Measurements from ENCODE around the gene RABGAP1L.

RABGAP1L gene

DNA sequence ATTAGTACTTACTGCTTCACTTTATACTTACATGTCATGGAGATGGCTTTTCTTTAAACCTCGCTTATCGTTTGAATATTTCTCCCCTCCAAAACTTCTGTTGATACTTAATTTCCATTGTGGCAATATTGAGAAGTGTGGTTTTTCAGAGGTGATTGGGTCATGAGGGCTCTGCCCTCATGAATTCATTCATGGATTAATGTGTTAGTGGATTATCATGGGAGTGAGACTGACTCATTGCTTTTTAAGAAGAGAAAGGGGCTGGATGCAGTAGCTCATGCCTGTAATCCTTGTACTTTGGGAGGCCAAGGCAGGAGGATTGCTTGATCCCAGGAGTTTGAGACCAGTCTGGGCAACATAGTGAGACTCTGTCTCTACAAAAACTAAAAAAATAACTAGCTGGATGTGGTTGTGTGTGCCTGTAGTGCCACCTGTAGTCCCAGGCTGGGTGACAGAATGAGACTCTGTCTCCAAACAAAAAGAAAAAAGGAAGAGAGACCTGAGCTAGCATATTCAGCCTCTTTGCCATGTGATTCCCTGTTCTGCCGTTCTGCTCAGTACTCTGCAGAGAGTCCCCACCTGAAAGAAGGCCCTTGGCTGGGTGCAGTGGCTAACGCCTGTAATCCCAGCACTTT lies 30.2 kb downstream of the RABGAP1L start:
- TF ChIP-seq, protein P1, sequence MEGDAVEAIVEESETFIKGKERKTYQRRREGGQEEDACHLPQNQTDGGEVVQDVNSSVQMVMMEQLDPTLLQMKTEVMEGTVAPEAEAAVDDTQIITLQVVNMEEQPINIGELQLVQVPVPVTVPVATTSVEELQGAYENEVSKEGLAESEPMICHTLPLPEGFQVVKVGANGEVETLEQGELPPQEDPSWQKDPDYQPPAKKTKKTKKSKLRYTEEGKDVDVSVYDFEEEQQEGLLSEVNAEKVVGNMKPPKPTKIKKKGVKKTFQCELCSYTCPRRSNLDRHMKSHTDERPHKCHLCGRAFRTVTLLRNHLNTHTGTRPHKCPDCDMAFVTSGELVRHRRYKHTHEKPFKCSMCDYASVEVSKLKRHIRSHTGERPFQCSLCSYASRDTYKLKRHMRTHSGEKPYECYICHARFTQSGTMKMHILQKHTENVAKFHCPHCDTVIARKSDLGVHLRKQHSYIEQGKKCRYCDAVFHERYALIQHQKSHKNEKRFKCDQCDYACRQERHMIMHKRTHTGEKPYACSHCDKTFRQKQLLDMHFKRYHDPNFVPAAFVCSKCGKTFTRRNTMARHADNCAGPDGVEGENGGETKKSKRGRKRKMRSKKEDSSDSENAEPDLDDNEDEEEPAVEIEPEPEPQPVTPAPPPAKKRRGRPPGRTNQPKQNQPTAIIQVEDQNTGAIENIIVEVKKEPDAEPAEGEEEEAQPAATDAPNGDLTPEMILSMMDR (IDR thresholded peaks at IDR 0.05) = no peak
- no peak overlapping the region for H3K4me3 ChIP-seq
- no peak overlapping the region for H3K27ac ChIP-seq
- no peak for DNase-seq (ENCODE audit: low spot score)

DNA sequence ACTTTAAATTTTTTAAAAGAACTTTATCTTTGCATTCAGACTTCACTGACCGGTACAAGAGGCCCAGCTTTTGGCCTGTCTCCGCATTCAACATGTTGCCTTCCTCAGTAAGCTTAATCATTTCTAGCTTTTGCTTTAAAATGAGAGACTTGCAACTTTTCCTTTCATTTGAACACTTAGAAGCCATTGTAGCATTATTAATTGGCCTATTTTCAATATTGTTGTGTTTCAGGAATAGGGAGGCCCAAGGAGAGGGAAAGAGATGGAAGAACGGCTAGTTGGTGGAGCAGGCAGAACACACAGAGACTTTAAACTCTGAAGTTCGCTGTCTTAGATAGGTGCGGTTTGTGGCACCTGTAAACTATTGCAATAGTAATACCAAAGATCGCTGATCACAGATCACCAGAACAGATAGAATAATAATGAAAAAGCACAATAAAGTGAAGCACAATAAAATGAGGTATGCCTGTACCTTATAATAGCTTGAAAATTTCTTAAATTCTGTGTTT lies 31.4 kb downstream of the RABGAP1L start:
- H3K27ac ChIP-seq = no peak overlapping the region
- H3K4me3 ChIP-seq = no peak overlapping the region
- no peak for DNase-seq (ENCODE audit: low spot score)

DNA sequence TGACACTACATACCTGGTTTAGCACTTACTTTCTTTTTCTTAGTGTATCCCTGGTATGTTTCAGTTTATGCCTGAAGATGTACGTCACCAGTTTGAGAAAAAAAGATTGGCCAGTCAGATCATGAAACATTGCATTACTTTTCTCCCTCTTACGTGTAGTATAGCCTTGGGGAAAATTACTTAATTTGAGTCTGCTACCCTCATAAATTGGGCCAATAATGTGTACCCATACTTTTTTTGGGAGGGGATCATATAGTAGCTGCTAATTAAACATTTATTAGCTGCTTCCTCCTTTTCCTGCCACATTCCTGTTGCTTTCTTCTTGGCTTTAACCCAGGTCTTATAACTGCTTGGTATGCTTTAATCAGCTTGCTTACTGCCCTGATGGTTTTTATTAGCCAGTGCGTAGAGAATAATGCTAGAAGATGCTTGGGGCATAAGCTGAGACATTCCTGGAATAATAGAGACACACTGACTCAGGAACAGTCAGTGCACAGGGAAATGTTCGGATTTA lies 32.1 kb downstream of the RABGAP1L start:
- TF ChIP-seq, protein P1 (IDR thresholded peaks at IDR 0.05) = no peak
- Histone ChIP-seq H3K27ac (no peak overlapping the region), H3K4me3 (no peak overlapping the region)
- no peak for DNase-seq (ENCODE audit: low spot score)

More for the DNA sequence above, 31.4 kb downstream of the RABGAP1L start:
- TF ChIP-seq, protein P1 (IDR thresholded peaks at IDR 0.05) = no peak

DNA sequence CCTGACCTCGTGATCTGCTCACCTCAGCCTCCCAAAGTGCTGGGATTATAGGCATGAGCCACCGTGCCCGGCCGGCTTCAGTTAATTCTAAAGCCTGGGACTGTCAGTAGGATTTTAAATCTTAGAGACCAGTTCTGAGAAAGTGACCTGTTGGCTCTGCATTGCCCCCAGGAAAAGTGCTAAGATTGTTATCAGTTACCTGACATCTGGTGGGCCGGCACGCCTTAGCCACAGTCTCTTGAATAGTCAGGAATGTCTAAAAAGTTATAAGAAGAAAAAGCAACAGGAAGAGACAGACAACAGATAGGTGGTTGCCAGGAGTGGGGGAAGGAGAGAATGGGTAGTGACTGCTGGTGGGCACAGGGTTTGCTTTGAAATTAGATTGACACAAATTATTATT lies 35.1 kb downstream of the RABGAP1L start:
- TF ChIP-seq, protein P1 (IDR thresholded peaks at IDR 0.05) = no peak
- Histone ChIP-seq H3K27ac (no peak overlapping the region), H3K4me3 (no peak overlapping the region)
- DNase-seq (ENCODE audit: low spot score) = no peak

DNA sequence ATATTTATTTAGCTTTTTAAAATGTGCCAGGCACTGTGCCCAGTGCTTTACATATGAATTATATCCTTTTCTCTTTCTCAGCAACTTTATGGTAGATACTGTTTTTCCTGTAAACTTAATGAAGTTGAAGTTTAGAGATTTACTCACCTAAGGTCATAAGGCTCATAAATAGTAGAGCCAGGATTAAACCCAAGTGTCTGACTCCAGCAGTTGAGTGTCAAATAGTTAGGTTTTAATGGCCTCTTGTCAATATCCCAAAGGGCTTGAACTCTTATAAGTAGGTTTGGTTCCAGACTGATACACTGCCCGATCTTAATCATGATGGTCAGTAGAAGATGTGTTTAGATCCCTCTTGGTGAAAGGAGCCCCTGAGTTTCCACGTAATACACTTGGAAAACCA lies 37.8 kb downstream of the RABGAP1L start:
- TF ChIP-seq, protein P1 (IDR thresholded peaks at IDR 0.05) = no peak
- H3K27ac ChIP-seq = no peak overlapping the region
- DNase-seq (ENCODE audit: low spot score) = no peak
- no peak overlapping the region for H3K4me3 ChIP-seq

DNA sequence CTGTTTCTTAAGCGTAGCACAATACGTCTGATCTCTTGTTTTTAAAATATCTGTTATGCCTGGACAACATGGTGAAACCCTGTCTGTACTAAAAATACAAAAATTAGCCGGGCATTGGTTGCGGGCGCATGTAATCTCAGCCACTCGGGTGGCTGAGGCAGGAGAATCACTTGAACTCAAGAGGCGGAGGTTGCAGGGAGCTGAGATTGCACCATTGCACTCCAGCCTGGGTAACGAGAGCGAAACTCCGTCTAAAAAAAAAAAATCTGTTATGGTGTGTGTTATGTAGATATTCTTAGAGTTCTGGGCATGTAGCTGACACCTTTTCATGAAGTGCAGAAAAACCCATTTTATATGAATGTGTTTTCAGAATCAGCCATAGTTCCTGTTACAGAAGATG lies 38.2 kb downstream of the RABGAP1L start:
- TF ChIP-seq, protein P1 (IDR thresholded peaks at IDR 0.05) = no peak
- Histone ChIP-seq H3K4me3 (no peak overlapping the region), H3K27ac (no peak overlapping the region)
- DNase-seq (ENCODE audit: low spot score) = no peak

DNA sequence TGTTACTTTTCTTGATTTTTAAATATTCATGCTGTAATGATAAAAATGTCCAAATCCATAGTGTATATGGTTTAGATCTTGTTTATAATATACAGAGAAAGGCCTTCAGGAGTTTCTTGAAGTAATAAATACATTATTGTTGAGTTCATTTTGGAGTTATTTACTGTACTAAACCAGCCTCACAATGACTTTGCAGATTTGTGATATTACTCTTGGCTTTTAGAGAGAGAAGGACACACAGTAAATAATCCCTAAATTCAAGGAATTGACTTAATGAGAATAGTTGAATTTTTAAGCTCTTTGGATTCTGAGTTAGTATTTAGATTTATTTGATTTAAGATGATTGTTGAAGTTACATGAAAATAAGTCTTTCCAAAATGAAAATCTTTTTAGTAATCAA lies 38.9 kb downstream of the RABGAP1L start:
- no peak for DNase-seq (ENCODE audit: low spot score)
- Histone ChIP-seq H3K4me3 (no peak overlapping the region), H3K27ac (no peak overlapping the region)
- TF ChIP-seq, protein P1 (IDR thresholded peaks at IDR 0.05) = no peak

Data from coronary artery (tissue), 2 donors.